ENCODE measurements around the gene GUCY1A2. TPM values are rescaled to one million over a fixed set of nuclear protein-coding genes. Genes with fewer than 3 reads are reported as not detected.
A peak's percentile ranks its signal among the peaks of the same experiment; 100 is the strongest.

The GUCY1A2 gene
- polyA plus RNA-seq, 1 donor (not counting 4 experiments of a cell fraction or from before 2014, with no cell fraction given), result not detected

DNA sequence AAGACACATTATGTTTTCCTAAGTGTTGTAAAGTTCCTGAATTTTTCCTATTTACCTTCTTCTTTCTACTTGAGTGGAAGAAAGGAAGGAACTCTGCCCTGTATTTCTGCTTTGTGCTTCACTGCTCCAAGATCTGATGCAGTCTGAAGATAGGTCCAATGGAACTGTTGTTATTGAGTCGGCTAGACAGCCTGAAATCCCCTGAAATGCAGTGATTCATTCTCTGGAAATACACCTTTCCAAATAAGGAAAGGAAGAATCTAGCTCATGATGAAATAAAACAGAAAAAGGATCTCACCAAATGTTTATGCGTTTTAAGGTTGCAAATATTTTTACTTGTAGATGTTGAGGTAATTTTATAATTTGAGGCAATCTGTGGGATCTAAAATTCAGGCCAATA is 322.8 kb downstream of the GUCY1A2 start:
- Histone ChIP-seq H3K9ac (ENCODE audit: control insufficient read depth, extremely low read depth, insufficient read depth, low read length) (no peak overlapping the region), H3K27me3 (ENCODE audit: control insufficient read depth, extremely low read depth, insufficient read depth, low read length) (no peaks in the 10 kb centered on the region), H3K4me2 (ENCODE audit: control insufficient read depth, extremely low read depth, insufficient read depth, low read depth, low read length) (no peak overlapping the region), H3K27ac (ENCODE audit: control insufficient read depth, insufficient read depth, low read length) (no peak overlapping the region), H4K20me1 (ENCODE audit: control insufficient read depth, extremely low read depth, insufficient read depth, low read length) (no peaks in the 10 kb centered on the region), H3K4me1 (ENCODE audit: control insufficient read depth, extremely low read depth, insufficient read depth, low read length) (peaks cover 18% of the 10 kb centered on the region), H2AFZ (ENCODE audit: control insufficient read depth, low read length) (peak overlapping the region; percentile 47), H3K9me3 (ENCODE audit: control insufficient read depth, low read depth, low read length) (no peaks in the 10 kb centered on the region), H3K79me2 (ENCODE audit: control insufficient read depth, insufficient read depth, low read length) (no peaks in the 10 kb centered on the region), H3K9me1 (ENCODE audit: control insufficient read depth, extremely low read depth, insufficient read depth, low read length) (no peaks in the 10 kb centered on the region), H3K36me3 (ENCODE audit: control insufficient read depth in 2 of 2, extremely low read depth in 1 of 2, insufficient read depth in 2 of 2, low read length in 2 of 2) (no peaks in the 10 kb centered on the region), H3K4me3 (ENCODE audit: control insufficient read depth in 2 of 3, extremely low read depth in 1 of 3, insufficient read depth in 2 of 3, low read depth in 1 of 3, low read length in 3 of 3) (no peak overlapping the region)
- no peak for TF ChIP-seq EZH2 (IDR thresholded peaks at IDR 0.05; ENCODE audit: low read length)
- TF ChIP-seq, protein P1, sequence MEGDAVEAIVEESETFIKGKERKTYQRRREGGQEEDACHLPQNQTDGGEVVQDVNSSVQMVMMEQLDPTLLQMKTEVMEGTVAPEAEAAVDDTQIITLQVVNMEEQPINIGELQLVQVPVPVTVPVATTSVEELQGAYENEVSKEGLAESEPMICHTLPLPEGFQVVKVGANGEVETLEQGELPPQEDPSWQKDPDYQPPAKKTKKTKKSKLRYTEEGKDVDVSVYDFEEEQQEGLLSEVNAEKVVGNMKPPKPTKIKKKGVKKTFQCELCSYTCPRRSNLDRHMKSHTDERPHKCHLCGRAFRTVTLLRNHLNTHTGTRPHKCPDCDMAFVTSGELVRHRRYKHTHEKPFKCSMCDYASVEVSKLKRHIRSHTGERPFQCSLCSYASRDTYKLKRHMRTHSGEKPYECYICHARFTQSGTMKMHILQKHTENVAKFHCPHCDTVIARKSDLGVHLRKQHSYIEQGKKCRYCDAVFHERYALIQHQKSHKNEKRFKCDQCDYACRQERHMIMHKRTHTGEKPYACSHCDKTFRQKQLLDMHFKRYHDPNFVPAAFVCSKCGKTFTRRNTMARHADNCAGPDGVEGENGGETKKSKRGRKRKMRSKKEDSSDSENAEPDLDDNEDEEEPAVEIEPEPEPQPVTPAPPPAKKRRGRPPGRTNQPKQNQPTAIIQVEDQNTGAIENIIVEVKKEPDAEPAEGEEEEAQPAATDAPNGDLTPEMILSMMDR (optimal IDR thresholded peaks at IDR 0.05 in 1 of 3, IDR thresholded peaks at IDR 0.05 in 1 of 3, conservative IDR thresholded peaks at IDR 0.05 in 1 of 3; ENCODE audit: extremely low read depth in 1 of 3, insufficient read depth in 2 of 3, low read length in 3 of 3), result no peak
- dilution Hi-C loops (cut with MboI; ENCODE audit: extremely low pct_ligation_motif_present, low sequenced_read_pairs), result no loop called here
- DNase-seq (ENCODE audit: low read depth, low spot score) (no peak), FAIRE-seq (peak; percentile 43)

DNA sequence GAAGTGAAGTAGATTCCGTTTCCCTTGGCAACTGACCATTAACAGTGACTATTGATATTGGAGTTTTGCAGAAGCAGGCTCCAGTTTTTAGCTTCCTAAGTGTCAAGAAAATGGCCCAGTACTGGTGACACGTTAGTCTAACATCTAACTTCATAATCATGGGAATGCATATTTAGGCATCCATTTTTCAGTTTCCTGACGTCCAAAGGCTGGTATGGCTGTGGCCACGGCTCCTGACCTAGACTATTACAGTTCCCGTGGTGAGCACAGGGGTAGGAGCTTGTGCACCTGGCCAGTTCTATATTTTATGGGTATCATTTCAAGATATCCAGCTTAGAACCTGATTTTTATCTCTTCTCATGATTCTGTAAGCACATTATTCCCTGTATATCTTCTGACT is 323.8 kb downstream of the GUCY1A2 start:
- H3K79me2 ChIP-seq (ENCODE audit: control insufficient read depth, insufficient read depth, low read length), result no peaks in the 10 kb centered on the region
- H3K4me3 ChIP-seq (ENCODE audit: control insufficient read depth in 2 of 3, extremely low read depth in 1 of 3, insufficient read depth in 2 of 3, low read depth in 1 of 3, low read length in 3 of 3), result no peak overlapping the region
- H4K20me1 ChIP-seq (ENCODE audit: control insufficient read depth, extremely low read depth, insufficient read depth, low read length), result no peaks in the 10 kb centered on the region
- no peaks in the 10 kb centered on the region for H3K9me3 ChIP-seq (ENCODE audit: control insufficient read depth, low read depth, low read length)
- no peaks in the 10 kb centered on the region for H3K36me3 ChIP-seq (ENCODE audit: control insufficient read depth in 2 of 2, extremely low read depth in 1 of 2, insufficient read depth in 2 of 2, low read length in 2 of 2)
- H3K9me1 ChIP-seq (ENCODE audit: control insufficient read depth, extremely low read depth, insufficient read depth, low read length), result no peaks in the 10 kb centered on the region
- dilution Hi-C loops (cut with MboI; ENCODE audit: extremely low pct_ligation_motif_present, low sequenced_read_pairs), result no loop called here
- no peak overlapping the region for H2AFZ ChIP-seq (ENCODE audit: control insufficient read depth, low read length)
- H3K4me1 ChIP-seq (ENCODE audit: control insufficient read depth, extremely low read depth, insufficient read depth, low read length), result peaks cover 18% of the 10 kb centered on the region
- no peak for FAIRE-seq
- no peak overlapping the region for H3K27ac ChIP-seq (ENCODE audit: control insufficient read depth, insufficient read depth, low read length)
- TF ChIP-seq, protein P1 (optimal IDR thresholded peaks at IDR 0.05 in 1 of 3, IDR thresholded peaks at IDR 0.05 in 1 of 3, conservative IDR thresholded peaks at IDR 0.05 in 1 of 3; ENCODE audit: extremely low read depth in 1 of 3, insufficient read depth in 2 of 3, low read length in 3 of 3), result no peak
- no peak for TF ChIP-seq EZH2 (IDR thresholded peaks at IDR 0.05; ENCODE audit: low read length)
- no peak overlapping the region for H3K4me2 ChIP-seq (ENCODE audit: control insufficient read depth, extremely low read depth, insufficient read depth, low read depth, low read length)
- no peak overlapping the region for H3K9ac ChIP-seq (ENCODE audit: control insufficient read depth, extremely low read depth, insufficient read depth, low read length)
- H3K27me3 ChIP-seq (ENCODE audit: control insufficient read depth, extremely low read depth, insufficient read depth, low read length), result no peaks in the 10 kb centered on the region
- DNase-seq (ENCODE audit: low read depth, low spot score), result no peak

All from keratinocyte (primary cell).